ENCODE results near the gene TAS2R10.

Gene TAS2R10

DNA sequence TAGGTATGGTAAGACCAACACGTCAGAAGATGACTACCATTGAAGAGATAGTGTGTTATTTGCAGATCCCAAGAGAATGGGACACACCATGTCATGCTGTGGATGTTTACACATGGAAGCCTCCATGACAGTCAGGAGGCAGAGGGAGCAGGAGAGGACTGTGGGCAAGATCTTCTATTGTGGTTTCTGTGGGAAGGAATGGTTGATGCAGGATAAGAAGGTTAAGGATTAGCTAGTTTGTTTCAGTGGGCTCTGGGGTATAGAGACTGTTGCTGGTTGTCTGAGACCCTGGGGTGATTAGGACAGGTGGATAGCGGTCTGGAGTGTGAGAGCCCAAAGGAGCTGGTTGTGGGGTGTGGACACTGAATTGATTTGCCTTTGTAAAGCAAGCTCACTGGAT is 47.1 kb downstream of the TAS2R10 start:
- DNase-seq (ENCODE audit: low read depth in 2 of 2) = no peak

All from stimulated activated CD4-positive, alpha-beta T cell treated with anti-CD3 and anti-CD28 coated beads, Interleukin-12 subunit alpha, Interleukin-12 subunit beta, amount 100 ng/mL, for 24 hours (primary cell).